ENCODE measurements around the gene TMED9.
"Not testable (repeated sequence)": the region's sequence is repeated elsewhere in the genome, so short reads cannot be mapped to it uniquely, and the experiment has no call there.

- not testable (repeated sequence) for TF ChIP-seq EZH2 (IDR thresholded peaks at IDR 0.05; ENCODE audit: low read length); CTCF (optimal IDR thresholded peaks at IDR 0.05 in 1 of 3, IDR thresholded peaks at IDR 0.05 in 1 of 3, conservative IDR thresholded peaks at IDR 0.05 in 1 of 3; ENCODE audit: extremely low read depth in 1 of 3, insufficient read depth in 2 of 3, low read length in 3 of 3)
Observed at GRCh38 chr5:177645462-177645861, 53.5 kb downstream of the TMED9 start.
